Stimulated activated naive CD8-positive, alpha-beta T cell treated with anti-CD3 and anti-CD28 coated beads, Interleukin-15, amount 100 ng/mL, for 72 hours (primary cell): ENCODE results near the gene HNRNPDL.
A peak's percentile ranks its signal among the peaks of the same experiment; 100 is the strongest.

ENCODE experiments used
- ATAC-seq: fragments of 150-1000 bp; cut with Tn5 transposase; 2 replicates; pipeline ENCODE4 v1.10.0; 2021; ENCODE audit warnings: mild to moderate bottlenecking, moderate library complexity
- DNase-seq, 2 donors: peaks; one replicate each; pipeline ENCODE4 v3.0.0; 2021 to 2022
- H3K27ac Mint-ChIP-seq, 2 donors: one replicate each; pipeline ENCODE4 v1.8.0; 2022; ENCODE audit warnings: mild to moderate bottlenecking in 2 of 2, mixed read lengths in 2 of 2, moderate library complexity in 2 of 2
- H3K27me3 Mint-ChIP-seq: one replicate; pipeline ENCODE4 v1.8.0; 2022; ENCODE audit warnings: mixed read lengths
- H3K4me1 Mint-ChIP-seq: one replicate; pipeline ENCODE4 v1.8.0; 2022; ENCODE audit warnings: mild to moderate bottlenecking, mixed read lengths
- H3K4me3 Mint-ChIP-seq, 2 donors: one replicate each; pipeline ENCODE4 v1.8.0; 2022; ENCODE audit warnings: mild to moderate bottlenecking in 2 of 2, mixed read lengths in 2 of 2, moderate library complexity in 1 of 2
- H3K9me3 Mint-ChIP-seq, 2 donors: one replicate each; pipeline ENCODE4 v1.8.0; 2022; ENCODE audit warnings: mixed read lengths in 2 of 2

Gene HNRNPDL

GRCh38 chr4:82380831-82381230 is 49.4 kb downstream of the HNRNPDL start:
- Mint-ChIP-seq H3K4me3 (no peak overlapping the region), H3K27me3 (peaks cover 4% of the 10 kb centered on the region), H3K9me3 (peaks cover 2 to 7% of the 10 kb centered on the region in 2 donors), H3K4me1 (peaks cover 15% of the 10 kb centered on the region), H3K27ac (no peak overlapping the region)
- DNase-seq (no peak), ATAC-seq (no peak)

GRCh38 chr4:82380344-82380743 is 49.9 kb downstream of the HNRNPDL start:
- no peaks in the 10 kb centered on the region for H3K27me3 Mint-ChIP-seq
- ATAC-seq (no peak), DNase-seq (no peak)
- H3K9me3 Mint-ChIP-seq, result peaks cover 0 to 7% of the 10 kb centered on the region in 2 donors
- H3K4me1 Mint-ChIP-seq, result peaks cover 16% of the 10 kb centered on the region
- H3K4me3 Mint-ChIP-seq, result no peak overlapping the region
- H3K27ac Mint-ChIP-seq, result no peak overlapping the region

- DNase-seq (no peak), ATAC-seq (no peak)
- Mint-ChIP-seq H3K9me3 (peaks cover 0 to 7% of the 10 kb centered on the region in 2 donors), H3K27me3 (no peaks in the 10 kb centered on the region), H3K4me3 (peak overlapping the region; percentile 66 to 92), H3K27ac (no peak overlapping the region), H3K4me1 (peaks cover 16% of the 10 kb centered on the region)
Measured at GRCh38 chr4:82376109-82376508, 54.2 kb downstream of the HNRNPDL start.

GRCh38 chr4:82373816-82374625 is 56.2 kb downstream of the HNRNPDL start, which contains the start of gene HNRNPD:
Gene HNRNPD, minus strand, starts transcription at chr4:82373991. Its CDS starts 313 bp downstream, at chr4:82373678.
- ATAC-seq (peak; percentile 95), DNase-seq (peak; percentile 94 to 98)
- H3K27ac Mint-ChIP-seq, result peak within 1 kb of the TSS; percentile 99 to 100
- H3K9me3 Mint-ChIP-seq, result no peaks in the 10 kb centered on the region
- H3K4me3 Mint-ChIP-seq, result peak within 1 kb of the TSS; percentile 90 to 92
- H3K4me1 Mint-ChIP-seq, result peaks cover 33% of the 10 kb centered on the region
- no peaks in the 10 kb centered on the region for H3K27me3 Mint-ChIP-seq

GRCh38 chr4:82373486-82373815 is 56.8 kb downstream of the HNRNPDL start:
- peak; percentile 22 for ATAC-seq
- Mint-ChIP-seq H3K27ac (peak overlapping the region; percentile 99 to 100), H3K9me3 (no peaks in the 10 kb centered on the region), H3K4me1 (peaks cover 39% of the 10 kb centered on the region), H3K27me3 (no peaks in the 10 kb centered on the region), H3K4me3 (peak overlapping the region; percentile 90 to 92)
- DNase-seq, result no peak
